HEK293T (cell line): ENCODE data around the gene TGDS.

Experiments used
- BHLHE40 ChIP-seq: fragments of 450-650 bp; IDR thresholded peaks from 2 replicates; pipeline ENCODE4 v1.6.1; 2016; ENCODE audit warnings: mild to moderate bottlenecking, moderate library complexity, borderline replicate concordance
- ELF4 ChIP-seq: fragments of 450-650 bp; IDR thresholded peaks from 2 replicates; pipeline ENCODE4 v1.6.1; 2017; ENCODE audit warnings: antibody characterized with exemption
- FOXA1 ChIP-seq: fragments of 450-650 bp; IDR thresholded peaks from 2 replicates; pipeline ENCODE4 v1.6.1; 2016; ENCODE audit warnings: mild to moderate bottlenecking
- FOXK2 ChIP-seq: fragments of 450-650 bp; IDR thresholded peaks from 2 replicates; pipeline ENCODE4 v1.6.1; 2016; ENCODE audit warnings: mild to moderate bottlenecking
- FOXM1 ChIP-seq: fragments of 450-650 bp; IDR thresholded peaks from 2 replicates; pipeline ENCODE4 v1.6.1; 2017; ENCODE audit warnings: mild to moderate bottlenecking, borderline replicate concordance
- HDGF ChIP-seq: fragments of 450-650 bp; IDR thresholded peaks from 2 replicates; pipeline ENCODE4 v1.6.1; 2017; ENCODE audit warnings: antibody characterized with exemption, borderline replicate concordance
- PKNOX1 ChIP-seq: fragments of 450-650 bp; IDR thresholded peaks from 2 replicates; pipeline ENCODE4 v1.6.1; 2016
- SUZ12 ChIP-seq: fragments of 450-650 bp; IDR thresholded peaks from 2 replicates; pipeline ENCODE4 v1.6.1; 2016; ENCODE audit warnings: mild to moderate bottlenecking
- ZNF384 ChIP-seq: fragments of 450-650 bp; IDR thresholded peaks from 2 replicates; pipeline ENCODE4 v1.6.1; 2016

DNA sequence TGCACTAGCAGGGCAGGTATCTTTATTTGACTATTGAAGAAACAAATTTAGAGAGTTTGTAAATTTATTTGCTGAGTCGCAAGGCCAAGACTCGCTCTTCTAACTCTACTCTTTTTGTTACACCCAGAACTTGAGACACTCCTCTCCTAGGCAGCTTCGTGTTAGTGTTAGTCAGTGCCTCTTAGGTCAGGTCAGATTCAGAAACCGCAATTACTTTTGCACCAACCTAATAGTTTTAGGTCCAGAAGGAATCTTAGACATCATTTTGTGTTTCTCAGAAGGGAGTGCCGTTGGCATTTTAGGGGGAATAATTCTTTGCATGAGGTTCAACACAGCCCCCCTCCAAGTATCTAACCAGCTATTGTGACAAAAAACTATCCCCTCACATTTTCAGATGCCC is 14.5 kb upstream of the TGDS start:
- no peak for TF ChIP-seq FOXA1
- TF ChIP-seq FOXM1: no peak
- no peak for TF ChIP-seq SUZ12
- no peak for TF ChIP-seq HDGF
- TF ChIP-seq PKNOX1: no peak
- TF ChIP-seq ELF4: peak; percentile 39; the same call in 1 of the 2 replicates
- no peak for TF ChIP-seq BHLHE40
- TF ChIP-seq ZNF384: no peak
- no peak for TF ChIP-seq FOXK2
